ENCODE results near the gene HAX1. TPM values are rescaled to one million over a fixed set of nuclear protein-coding genes. Genes with fewer than 3 reads are reported as not detected.

The HAX1 gene
- total RNA-seq, 1 experiment from 2014 or later: 80.4 TPM

DNA sequence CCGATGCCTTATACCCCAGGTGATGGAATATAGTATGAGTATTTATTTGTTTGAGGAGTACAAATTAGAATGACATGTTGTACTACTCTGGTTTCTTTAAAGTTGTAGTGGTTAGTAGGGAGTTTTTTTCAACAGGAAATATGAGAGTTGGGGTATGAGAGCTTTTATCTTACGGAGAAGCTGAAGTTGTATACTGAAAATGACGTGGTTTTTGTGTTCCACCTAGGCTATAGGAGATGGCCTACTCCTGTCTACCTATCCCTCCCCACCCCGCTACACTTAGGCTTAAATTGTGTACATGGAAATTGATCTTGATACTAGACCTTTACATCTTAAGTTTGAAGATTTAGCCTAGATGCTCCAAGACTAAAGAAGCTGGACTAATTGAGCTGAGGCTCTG lies 6.8 kb upstream of the HAX1 start:
- H4K91ac ChIP-seq (ENCODE audit: insufficient read length, low read depth, low read length): no peak overlapping the region
- no peaks in the 10 kb centered on the region for H3K79me1 ChIP-seq (ENCODE audit: insufficient read depth, low read depth, low read length, poor library complexity, severe bottlenecking)
- peaks cover 37 to 87% (median 71%) of the 10 kb centered on the region in 3 experiments for H3K36me3 Mint-ChIP-seq (ENCODE audit: insufficient read depth in 1 of 3, low read depth in 3 of 3)
- H3K18ac ChIP-seq (ENCODE audit: insufficient read length, low read depth, low read length): no peak overlapping the region
- no peak overlapping the region for H3K4me2 ChIP-seq (ENCODE audit: insufficient read depth, insufficient read length, low read length)
- H2BK20ac ChIP-seq (ENCODE audit: low read depth, low read length, poor library complexity, severe bottlenecking): no peak overlapping the region
- no CpG with 5 or more reads among the region's 4 CpGs for WGBS (ENCODE audit: extremely low coverage, insufficient read length, low lambda C conversion rate)
- H3K4me3 Mint-ChIP-seq: no peak overlapping the region
- H3K27me3 ChIP-seq (ENCODE audit: insufficient read depth, low read length): no peaks in the 10 kb centered on the region
- no peak overlapping the region for H2BK12ac ChIP-seq (ENCODE audit: insufficient read length, low read depth, low read length)
- no peak overlapping the region for H3K56ac ChIP-seq (ENCODE audit: insufficient read length, low read depth, low read length)
- H4K5ac ChIP-seq (ENCODE audit: insufficient read length, low read depth, low read length): no peak overlapping the region
- H4K8ac ChIP-seq (replicated peaks; ENCODE audit: insufficient read length, low read depth, low read length): no peak overlapping the region
- H4K20me1 ChIP-seq (ENCODE audit: control insufficient read depth, insufficient read depth, insufficient read length): no peaks in the 10 kb centered on the region
- H3K9ac ChIP-seq (ENCODE audit: extremely low read depth, insufficient read length, low read length): no peak overlapping the region
- no peaks in the 10 kb centered on the region for H3K79me2 ChIP-seq (ENCODE audit: insufficient read depth, low read length)
- no peak overlapping the region for H2BK5ac ChIP-seq (ENCODE audit: insufficient read length, low read length)
- no peaks in the 10 kb centered on the region; the same call in 1 of the 2 replicates for H3K4me1 ChIP-seq (ENCODE audit: insufficient read depth, low read length)
- H3K27ac Mint-ChIP-seq: no peak overlapping the region
- no peak overlapping the region for H2BK120ac ChIP-seq (ENCODE audit: low read depth, low read length, poor library complexity, severe bottlenecking)
- H3K4ac ChIP-seq (ENCODE audit: low read depth, low read length): no peak overlapping the region
- H3K23ac ChIP-seq (ENCODE audit: insufficient read length, low read depth, low read length): no peak overlapping the region
- no peaks in the 10 kb centered on the region for H3K23me2 ChIP-seq (ENCODE audit: insufficient read length, low read depth, low read length, poor library complexity, severe bottlenecking)
- H2BK15ac ChIP-seq (ENCODE audit: low read depth, low read length): no peak overlapping the region
- H3K14ac ChIP-seq (ENCODE audit: insufficient read depth, low read length): no peak overlapping the region
- no peaks in the 10 kb centered on the region for H3K9me3 ChIP-seq (ENCODE audit: control insufficient read depth, low read depth, low read length)
- DNase-seq: no peak
- H2AFZ ChIP-seq (ENCODE audit: low read length): no peak overlapping the region
- H3K27ac ChIP-seq (ENCODE audit: insufficient read length, low read depth, low read length): no peak overlapping the region
- no peak overlapping the region for H2AK5ac ChIP-seq (ENCODE audit: insufficient read length, low read length)
- no peaks in the 10 kb centered on the region for H3K27me3 Mint-ChIP-seq (ENCODE audit: low read depth)
- TF ChIP-seq, protein P1, sequence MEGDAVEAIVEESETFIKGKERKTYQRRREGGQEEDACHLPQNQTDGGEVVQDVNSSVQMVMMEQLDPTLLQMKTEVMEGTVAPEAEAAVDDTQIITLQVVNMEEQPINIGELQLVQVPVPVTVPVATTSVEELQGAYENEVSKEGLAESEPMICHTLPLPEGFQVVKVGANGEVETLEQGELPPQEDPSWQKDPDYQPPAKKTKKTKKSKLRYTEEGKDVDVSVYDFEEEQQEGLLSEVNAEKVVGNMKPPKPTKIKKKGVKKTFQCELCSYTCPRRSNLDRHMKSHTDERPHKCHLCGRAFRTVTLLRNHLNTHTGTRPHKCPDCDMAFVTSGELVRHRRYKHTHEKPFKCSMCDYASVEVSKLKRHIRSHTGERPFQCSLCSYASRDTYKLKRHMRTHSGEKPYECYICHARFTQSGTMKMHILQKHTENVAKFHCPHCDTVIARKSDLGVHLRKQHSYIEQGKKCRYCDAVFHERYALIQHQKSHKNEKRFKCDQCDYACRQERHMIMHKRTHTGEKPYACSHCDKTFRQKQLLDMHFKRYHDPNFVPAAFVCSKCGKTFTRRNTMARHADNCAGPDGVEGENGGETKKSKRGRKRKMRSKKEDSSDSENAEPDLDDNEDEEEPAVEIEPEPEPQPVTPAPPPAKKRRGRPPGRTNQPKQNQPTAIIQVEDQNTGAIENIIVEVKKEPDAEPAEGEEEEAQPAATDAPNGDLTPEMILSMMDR (conservative IDR thresholded peaks at IDR 0.05): no peak
- no peaks in the 10 kb centered on the region for H3K9me3 Mint-ChIP-seq
- H3K4me1 Mint-ChIP-seq: no peaks in the 10 kb centered on the region
- no peak overlapping the region for H3T11ph ChIP-seq (ENCODE audit: low read length)
